Posterior cingulate gyrus (tissue), 11 donors: ENCODE measurements around the gene TPT1.
A peak's percentile ranks its signal among the peaks of the same experiment; 100 is the strongest.

Experiments
- DNase-seq, 10 donors: peaks; one replicate each; pipeline versions ENCODE4 v3.0.0 to v3.0.0-alpha.2; 2020 to 2021; ENCODE audit warnings: mixed read lengths in 3 of 10
- intact Hi-C: fragments of 100-400 bp; cut with DNase I; formaldehyde crosslinking; loops from one replicate; pipeline ENCODE4 v1.15.1; 2023

The TPT1 gene

DNA sequence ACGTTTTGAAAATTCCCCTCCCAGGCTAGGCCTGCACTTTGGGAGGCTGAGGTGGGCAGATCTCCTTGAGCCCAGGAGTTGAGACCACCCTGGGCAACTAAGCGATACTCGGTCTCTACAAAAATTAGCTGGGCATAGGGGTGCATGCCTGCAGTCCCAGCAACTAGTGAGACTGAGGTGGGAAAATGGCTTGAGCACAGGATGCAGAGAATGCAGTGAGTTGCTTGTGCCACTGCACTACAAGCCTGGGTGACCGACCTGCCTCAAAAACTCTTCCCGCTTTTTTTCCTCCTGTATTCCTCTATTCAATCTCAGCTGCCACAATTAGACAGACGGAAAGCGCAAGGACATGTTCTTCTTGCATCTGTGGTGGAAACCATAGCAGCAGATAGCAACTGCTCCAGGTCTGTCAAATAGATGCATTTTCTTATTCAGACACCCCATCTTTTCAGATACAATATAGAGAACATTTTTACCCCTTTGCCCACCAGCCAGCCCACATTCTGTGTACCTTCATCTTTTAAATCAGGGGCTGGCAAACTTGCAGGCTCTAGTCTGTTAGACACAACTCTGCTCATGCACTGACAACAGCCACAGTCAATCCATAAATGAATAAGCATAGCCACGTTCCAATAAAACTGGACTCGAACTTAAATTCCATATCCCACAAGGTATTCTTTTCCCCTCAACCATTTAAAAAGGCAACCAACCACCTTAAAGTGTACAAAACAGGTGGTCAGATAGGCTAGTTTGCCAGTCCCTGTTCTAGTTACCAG, 4.8 kb downstream of the TPT1 start:
- intact Hi-C loops: no loop called here
- DNase-seq: no peak

DNA sequence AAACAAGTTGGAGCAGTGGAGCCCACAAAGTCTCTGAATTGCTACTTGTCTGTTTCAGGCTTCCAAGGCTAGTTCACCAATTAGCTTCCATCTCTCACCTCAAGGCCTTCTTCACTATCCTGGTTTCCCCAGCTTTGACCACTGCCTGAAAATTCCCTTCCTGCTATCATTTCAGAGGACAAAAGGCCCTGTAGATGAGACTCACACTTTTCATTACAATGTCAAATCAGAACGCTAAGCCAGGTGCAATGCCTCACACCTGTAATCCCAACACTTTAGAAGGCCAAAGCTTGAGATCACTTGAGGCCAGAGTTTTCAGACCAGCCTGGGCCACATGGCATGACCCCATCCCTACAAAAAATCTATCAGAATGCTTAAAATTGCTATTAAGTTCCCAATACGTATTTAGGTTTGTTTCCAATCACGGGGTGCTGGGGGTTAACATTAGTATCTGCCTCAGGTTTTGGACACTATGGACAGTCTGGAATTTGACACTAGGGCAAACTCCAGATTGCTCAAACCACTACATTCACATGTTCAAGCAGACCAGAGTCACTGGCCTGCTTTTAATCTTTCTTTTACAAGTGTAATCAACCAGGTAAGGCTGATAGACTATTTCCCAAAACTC, 5.5 kb downstream of the TPT1 start:
- intact Hi-C loops: no loop called here
- no peak for DNase-seq

DNA sequence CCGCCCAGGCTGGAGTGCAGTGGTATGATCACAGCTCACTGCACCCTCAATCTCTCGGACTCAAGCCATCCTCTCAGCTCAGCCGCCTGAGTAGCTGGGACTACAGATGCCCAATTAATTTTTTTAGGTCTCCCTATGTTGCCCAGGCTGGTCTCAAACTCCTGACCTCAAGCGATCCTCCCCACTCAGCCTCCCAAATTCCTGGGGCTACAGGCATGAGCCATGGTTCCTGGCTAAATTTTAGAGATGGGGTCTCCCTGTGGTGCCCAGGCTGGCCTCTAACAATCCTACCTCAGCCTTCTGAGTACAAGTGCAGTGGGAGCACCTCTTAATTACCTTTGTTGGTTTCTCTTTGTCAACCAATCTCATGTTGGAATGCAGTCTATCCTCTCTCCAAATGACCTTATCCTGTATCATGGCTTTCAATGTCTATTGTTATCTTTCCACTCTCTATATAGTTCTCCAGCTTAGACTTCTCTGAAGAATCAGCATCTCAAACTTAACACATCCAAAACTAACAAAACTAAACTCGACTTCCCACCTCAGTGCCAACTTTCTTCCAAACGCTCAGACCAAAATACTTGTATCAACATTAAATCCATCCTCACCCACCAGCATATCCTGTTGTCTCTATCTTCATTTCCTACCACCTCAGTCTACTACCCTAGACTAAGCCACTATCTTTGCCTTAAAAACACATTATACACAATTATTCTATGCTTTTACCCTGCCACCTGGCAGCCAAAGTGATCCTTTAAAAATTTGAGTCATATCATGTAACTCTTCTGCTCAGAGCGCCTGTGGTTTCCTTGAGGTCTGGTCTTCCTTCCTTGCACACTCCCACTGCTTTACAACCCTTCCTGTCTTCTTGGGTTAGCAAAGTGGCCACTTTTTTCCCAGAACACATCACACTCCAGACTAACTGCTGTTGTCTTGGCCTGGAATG, 6.7 kb downstream of the TPT1 start:
- intact Hi-C loops: no loop called here

DNA sequence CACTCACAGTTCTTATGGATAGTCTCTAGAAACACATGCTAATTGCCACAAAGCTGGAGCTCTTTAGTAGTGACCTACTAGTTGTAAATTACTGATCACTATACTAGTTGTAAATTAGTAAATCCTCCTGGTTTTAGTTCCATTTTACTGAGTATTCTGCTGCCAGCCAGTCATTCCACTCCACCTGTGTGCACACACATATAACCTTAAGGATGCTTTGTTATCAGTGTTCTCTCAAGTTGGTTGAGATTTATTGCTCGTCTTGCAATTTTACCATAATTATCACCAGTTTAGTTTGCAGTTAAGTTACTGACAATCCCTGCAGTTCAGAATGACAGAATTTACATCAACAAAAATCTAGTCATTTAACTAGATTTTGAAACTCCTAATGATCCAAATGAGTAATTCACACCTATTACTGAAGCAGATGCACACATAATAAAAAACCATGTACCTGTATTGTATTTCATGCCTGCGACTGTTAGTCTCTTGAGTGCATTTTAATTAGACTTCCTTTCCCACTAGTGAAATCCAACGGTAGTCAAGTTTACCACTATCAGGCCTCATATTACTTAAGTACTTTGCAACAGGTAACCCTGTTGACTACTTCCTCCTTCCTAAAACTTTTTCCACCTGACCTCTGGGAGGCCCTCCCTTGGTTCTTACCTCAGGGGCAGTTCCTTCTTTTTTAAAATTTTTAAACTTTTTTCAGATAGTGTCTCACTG, 7.6 kb downstream of the TPT1 start:
- intact Hi-C loops: no loop called here
- no peak for DNase-seq

More for the DNA sequence above, 6.7 kb downstream of the TPT1 start:
- DNase-seq: no peak

DNA sequence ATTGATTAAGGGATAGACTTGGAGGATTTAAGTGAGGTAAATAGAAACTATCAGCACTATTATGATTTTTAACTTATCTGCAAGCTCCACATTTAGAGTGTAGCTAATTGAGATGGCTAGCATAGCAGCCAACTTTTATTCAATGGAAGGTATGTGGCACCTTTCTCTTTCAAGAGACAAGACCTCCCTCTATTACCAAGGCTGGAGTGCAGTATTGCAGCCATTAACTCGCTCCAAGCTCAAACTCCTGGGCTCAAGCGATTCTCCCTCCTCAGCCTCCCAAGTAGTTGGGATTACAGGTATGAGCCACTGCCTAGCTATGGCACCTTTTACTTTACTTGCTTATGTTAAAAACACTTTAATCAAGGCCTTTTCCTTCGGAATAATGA, 8.2 kb downstream of the TPT1 start:
- DNase-seq: no peak
- intact Hi-C loops: no loop called here

DNA sequence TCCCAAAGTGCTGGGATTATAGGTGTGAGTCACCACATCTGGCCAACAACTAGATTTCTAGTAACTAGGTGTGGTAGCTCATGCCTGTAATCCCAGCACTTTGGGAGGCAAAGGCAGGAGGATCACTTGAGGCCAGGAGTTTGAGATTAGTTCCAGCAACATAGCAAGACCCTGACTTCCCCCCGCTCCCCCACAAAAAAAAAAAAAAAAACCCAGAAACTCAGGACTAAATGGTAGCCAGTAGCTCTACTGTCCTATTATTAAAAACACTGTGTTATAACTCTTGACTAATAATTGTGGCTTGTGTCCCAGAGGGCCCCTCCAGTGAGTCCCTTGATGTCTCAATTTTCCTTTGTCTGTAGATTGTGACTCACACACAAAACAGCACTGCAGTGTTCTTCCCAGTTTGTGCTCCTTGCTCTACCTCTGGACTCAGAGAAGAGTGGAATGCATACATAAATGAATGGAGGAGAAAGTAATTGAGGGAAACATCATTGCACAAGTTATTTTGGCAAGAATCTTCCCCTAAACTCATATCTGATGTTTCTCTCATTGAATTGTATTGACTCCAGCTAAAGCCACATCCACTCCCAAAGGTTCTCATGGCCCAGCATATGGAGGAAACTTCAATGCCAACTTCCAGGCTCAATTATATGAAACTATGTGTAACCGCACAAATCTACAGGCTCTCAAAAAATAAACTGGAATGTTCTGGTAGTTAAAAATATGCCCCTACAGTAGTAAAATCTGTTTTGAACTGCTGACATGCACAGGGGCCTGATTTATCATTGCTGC, 8.8 kb downstream of the TPT1 start:
- intact Hi-C loops: no loop called here
- peak in 1 of 10 donors; percentile 46 for DNase-seq

DNA sequence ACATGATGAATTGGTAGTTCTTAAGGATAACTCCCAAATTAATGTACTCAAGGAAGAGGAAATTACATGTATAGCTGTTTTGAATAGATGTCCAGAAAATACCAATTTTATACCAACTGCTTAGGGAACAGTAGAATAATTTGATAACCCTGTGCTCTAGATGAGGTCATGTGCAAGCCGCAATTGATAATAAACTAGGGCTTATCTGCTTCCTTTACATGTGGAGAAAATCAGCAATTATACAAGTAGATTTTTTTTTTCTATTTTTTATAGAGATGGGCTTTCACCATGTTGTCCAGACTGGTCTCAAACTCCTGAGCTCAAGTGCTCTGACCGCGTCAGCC, 9.3 kb downstream of the TPT1 start:
- DNase-seq: no peak
- intact Hi-C loops: no loop called here

DNA sequence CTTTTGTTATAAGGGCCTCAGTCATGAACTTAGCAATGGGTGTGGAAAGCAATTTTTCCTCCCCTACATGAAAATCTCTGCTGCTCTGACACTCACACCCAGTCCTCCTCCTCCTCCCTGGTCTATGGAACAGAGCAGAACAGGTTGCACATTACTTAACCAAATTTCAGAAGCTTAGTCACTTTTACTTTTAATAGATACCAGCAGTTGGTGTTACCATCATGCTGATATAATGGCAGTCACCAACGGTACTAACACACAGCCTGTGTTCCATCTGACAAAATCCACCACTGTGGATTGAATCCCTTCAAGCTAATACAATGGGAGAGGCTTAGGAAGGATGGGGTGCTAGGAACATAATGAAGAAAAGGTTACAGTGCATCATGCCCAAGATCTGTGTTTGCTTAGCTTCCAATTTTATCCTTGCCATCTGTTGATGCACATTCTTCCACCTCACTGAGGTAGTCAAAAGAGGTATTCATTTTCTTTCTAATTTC, 9.8 kb downstream of the TPT1 start:
- DNase-seq: no peak
- intact Hi-C loops: no loop called here

DNA sequence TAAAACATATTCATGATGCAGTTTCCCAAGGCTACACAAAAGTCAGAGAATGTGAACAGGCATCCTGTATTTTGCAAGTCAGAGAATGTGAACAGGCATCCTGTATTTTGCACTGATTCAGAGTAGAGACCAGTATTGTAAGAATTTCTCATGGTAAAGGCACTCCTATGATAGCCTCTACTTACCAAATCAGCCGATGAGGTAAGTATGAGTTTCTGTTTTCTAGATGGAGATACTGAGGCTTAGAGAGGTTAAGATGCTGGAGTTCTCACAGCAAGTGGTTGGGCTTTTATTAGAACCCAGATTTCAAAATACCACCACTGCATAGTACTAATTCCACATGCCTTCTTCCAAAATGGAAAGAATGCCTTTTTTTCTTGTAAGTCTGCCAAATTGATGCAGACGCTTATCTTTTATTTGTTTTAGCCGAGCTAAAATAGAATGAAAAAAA, 12.3 kb downstream of the TPT1 start:
- intact Hi-C loops: no loop called here
- DNase-seq: no peak

DNA sequence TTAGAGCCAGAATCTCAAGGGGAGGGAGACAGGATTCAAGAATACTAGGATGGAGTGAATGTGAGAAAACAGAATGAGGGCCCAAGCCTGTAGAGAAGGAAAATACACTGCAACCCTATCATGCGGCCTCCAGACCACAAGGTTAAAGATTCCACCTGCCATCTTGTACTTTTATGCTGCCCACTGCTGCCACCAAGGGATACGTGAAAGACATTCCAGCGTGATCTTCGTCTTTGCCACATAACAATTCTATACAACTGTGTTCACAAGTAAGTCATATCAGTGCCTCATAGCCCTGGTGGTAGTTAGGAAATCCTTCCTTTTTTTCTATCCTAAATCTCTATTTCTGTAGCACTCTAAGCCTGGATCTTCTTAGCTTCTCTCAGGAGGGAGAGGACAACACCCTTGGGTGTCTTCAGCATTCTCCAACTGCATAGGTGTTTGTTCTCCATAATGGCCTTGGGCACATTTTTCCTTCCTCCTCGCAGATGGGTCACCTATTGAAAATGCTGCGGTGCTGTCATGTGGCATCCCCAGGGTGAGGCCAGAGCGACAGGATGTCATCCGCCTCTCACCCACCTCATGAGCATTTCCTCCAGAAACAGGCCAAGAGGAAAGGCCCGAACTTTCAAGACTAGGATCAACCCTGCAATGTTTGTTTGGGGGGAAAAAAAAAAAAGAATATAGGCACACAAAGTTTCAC, 13.6 kb downstream of the TPT1 start:
- DNase-seq: no peak
- intact Hi-C loops: no loop called here

DNA sequence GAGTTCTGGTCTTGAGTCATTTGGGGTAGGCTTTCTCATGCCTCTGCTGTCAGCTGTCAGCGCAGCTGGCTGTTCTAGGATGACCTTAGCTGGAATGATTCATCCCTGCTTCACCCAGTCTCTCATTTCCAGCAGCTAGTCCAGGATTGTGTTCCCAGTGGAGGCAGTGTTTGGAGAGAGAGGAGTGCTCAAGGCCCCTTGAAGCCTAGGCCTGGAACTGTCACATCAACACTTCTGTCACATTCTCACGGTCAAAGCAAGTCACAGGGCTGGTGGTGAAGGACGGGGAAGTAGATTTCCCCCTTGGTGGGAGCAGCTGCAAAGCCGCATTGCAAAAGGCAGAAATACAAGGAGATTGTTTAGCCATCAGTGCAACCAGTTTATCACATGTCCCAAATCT, 15.2 kb downstream of the TPT1 start:
- intact Hi-C loops: no loop called here

DNA sequence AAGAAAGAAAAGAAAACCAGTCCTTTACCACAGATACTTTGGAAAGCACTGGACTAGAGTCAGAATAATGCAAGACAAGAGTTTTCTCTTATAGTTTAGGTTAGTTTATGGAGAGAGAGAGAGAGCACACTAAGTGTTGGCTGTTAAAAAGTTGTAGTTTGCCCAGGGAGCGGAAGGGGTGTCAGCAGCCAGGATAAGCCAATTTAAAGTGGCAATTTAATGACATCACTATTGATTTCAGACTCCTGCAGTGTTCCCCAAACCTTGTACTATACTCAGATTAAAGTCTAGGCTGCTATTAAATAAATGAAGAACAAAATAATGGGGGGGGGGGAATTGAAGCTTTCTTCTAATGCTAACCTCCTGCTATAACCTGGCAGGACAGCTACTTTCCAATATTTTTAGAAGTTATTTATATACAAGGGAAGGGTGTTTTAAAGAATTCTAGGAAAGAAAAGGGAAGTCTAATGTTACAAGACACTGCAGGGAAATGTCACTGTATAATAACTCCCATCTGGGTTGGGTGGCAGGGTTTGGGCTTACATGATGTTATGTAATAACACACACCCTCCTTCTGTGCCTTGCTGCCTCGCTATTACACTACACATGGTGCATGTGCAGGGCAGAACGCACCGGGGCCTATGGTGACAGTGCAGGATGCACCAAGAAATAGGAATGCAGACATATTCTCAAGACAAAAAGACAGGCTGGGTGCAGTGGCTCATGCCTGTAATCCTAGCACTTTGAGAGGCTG, 19.9 kb downstream of the TPT1 start:
- intact Hi-C loops: no loop called here
- DNase-seq: no peak

More for the DNA sequence above, 15.2 kb downstream of the TPT1 start:
- peak in 5 of 10 donors; percentile 16 to 83 (median 22) for DNase-seq

DNA sequence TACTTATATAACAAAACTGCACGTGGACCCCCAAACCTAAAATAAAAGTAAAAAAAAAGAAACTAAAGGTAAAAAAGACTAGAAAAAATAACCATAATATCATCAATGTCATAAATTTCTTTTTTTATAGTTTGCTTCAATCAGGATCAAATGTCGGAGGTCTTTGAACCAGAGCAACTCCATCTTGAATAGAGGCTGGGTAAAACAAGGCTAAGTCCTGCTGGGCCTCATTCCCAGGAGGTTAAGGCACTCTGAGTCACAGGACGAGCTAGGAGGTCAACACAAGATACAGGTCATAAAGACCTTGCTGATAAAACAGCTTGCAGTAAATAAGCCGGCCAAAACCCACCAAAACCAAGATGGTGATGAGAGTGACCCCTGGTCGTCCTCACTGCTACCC, 24.0 kb downstream of the TPT1 start:
- intact Hi-C loops: no loop called here
- DNase-seq: peak in 2 of 10 donors; percentile 6 to 42

DNA sequence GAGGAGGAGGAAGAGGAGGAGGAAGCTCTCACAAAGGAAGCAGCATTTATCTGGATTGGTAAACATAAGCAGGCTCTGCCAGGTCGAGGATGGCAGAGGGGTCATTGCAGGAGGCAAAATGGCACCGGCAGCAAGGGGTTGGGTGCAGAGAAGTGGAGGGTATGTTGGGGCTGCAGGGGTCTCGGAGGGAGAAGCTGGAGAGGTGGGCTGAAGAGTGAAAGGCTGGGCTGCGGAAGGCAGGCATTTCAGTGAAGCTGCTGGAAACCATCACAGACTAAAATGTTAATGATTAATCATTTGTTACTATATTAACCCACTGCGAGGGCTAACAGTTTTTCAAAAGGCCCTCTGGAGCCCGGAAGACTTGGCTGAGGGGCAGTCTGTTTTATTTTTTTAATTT, 24.6 kb downstream of the TPT1 start:
- DNase-seq: no peak
- intact Hi-C loops: no loop called here

DNA sequence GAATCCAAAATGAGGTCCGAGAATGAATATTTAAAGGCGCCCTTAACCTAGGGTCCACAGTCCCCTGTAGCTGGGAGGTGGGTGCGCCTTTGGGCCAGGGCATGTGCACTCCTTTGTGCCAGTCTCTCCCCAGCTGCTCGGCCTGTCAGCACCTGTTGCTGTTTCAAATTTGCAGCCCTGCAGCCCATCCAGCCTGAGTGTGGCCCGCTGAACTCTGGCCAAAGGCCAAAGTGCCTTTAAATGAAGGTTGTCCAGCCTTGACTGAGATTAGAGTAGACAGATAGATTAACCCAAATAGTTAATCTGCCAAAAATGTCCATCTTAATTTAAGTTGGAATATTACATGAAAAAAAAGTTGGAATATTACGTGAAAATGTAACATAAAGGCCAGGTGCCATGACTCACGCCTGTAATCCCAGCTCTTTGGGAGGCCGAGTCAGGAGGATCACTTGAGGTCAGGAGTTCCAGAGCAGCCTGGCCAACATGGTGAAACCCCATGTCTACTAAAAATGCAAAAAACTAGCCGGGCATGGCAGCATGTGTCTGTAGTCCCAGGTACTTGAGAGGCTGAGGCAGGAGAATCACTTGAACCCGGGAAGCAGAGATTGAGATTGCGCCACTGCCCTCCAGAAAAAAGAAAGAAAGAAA, 25.3 kb downstream of the TPT1 start:
- no peak for DNase-seq
- intact Hi-C loops: no loop called here

DNA sequence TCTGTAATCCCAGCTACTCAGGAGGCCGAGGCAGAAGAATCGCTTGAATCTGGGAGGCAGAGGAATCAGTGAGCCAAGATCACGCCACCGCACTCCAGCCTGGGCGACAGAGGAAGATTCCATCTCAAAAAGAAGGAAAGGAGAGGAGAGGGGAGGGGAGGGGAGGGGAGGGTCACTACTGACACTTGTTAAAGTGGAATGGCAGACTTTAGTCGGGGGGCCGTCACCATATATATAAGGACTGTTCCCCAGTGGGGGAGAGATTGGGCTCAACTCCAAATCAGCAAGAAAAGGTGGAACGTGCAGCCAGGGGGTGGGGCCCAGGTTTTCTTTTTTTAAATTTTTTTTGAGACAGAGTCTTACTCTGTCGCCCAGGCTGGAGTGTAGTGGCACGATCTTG, 26.2 kb downstream of the TPT1 start:
- DNase-seq: no peak
- intact Hi-C loops: loop anchor here (5.0 kb wide), 1 partner anchor 343 kb away; no protein-coding TSS in a partner anchor

DNA sequence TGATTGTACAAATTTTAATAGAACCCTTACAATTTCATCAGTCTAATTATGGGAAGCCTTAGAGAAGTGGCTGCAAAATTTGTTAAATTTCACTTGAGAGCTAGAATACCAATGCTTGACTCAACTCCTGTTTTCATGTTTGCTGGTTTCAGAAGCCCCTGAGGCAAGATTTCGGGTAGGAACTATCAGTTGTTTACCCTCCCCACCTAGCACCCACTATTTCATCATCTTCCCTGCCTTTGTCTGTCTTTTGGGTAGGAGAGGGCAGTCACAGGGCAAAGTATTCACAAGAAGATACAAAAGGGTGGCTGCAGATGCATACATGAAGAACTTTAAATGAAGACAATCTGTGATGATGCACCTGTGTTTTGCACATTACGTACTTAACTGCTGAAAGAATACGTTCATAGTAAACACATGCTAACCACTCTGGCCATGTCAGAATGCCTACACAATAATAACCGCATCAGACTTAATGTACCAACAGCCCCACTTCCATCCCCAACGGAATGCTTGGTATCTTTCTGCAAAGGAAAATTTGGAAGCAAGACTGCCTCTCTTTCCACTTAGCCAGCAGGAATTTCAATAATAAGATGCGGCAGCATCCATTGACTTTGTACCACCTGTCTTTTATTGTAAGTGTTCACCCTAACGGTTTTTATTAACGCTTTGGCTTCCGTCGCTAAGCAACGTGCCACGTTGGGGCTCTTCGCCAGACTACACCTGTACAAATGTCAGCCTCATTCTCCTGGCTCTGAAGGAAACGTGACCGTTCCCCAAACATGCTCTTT, 30.4 kb downstream of the TPT1 start:
- intact Hi-C loops: loop anchor here (2.0 to 5.0 kb wide), 2 partner anchors 116 to 338 kb away; no protein-coding TSS in a partner anchor

More for the DNA sequence above, 30.4 kb downstream of the TPT1 start:
- no peak for DNase-seq
